Measurements from ENCODE around the gene PKD2L2.
"Not testable (repeated sequence)": the region's sequence is repeated elsewhere in the genome, so short reads cannot be mapped to it uniquely, and the experiment has no call there.

PKD2L2 gene

DNA sequence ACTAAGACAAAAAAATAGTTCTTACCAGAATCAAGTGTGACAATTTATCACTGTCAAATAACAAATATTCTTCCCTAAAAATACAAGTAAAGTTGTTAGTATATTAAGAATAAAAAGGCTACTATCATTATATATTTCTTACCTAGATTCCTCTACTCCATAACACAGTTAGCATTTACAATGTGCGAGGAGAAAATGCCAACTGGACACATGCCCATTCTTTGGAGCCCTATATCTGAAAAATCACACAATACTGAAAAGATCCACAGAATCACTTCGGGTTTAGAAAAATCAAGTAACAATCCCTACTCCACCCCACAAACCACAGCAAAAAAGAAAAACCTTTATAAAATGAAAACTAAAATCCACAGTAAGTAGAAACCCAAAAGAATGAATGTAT, 70.9 kb downstream of the PKD2L2 start:
- DNase-seq = no peak

DNA sequence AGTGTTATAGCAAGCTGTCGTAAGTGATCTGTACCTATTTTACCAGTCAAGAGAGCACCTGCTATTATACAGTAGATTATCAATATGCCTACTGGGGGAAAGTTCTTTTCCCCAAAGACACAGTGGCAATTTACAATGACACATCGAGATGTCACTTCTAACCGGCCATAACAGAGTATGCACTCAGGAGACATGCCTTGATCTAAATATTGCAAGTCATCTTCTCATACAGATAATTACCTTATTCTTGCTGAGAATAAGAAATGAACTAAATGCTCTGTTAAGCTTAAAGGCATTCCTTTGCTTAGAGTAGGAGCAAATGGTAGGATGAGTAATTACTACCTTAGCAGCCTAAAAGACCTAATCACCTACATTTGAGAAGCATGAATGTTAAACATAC, 71.6 kb downstream of the PKD2L2 start:
- no peak for DNase-seq

DNA sequence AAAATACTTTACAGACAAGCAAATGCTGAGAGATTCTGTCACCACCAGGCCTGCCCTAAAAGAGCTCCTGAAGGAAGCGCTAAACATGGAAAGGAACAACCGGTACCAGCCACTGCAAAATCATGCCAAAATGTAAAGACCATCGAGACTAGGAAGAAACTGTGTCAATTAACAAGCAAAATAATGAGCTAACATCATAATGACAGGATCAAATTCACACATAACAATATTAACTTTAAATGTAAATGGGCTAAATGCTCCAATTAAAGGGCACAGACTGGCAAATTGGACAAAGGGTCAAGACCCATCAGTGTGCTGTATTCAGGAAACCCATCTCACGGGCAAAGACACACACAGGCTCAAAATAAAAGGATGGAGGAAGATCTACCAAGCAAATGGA, 81.1 kb downstream of the PKD2L2 start:
- not testable (repeated sequence) for DNase-seq

- DNase-seq = no peak
Measured at GRCh38 chr5:137975208-137975607, 86.0 kb downstream of the PKD2L2 start.

DNA sequence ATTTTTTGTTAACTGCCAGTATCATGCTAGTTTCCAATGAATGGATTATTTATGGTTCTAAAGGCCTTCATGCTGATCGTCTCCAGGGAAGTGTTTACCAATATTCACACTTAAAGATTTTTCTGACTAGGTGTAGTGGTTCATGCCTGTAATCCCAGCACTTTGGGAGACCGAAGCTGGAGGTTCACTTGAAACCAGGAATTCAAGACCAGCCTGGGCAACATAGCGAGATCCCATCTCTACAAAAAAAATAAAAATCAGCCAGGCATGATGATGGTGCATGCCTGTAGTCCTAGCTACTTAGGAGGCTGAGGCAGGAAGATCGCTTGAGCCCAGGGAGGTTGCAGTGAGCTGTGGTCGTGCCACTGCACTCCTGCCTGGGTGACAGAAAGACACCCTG, 100.2 kb downstream of the PKD2L2 start:
- DNase-seq = no peak

Data from NCI-H69 (cell line).